IMR-90 (cell line): ENCODE measurements around the gene METTL8.

ENCODE experiments used
- BHLHE40 ChIP-seq: fragments of 150-350 bp; IDR thresholded peaks from 2 replicates; pipeline ENCODE4 v1.6.1; 2016; ENCODE audit warnings: mild to moderate bottlenecking, low read depth, low read length
- CEBPB ChIP-seq: IDR thresholded peaks from 2 replicates; pipeline ENCODE4 v1.6.1; 2012; ENCODE audit warnings: low read depth, low read length, improper control_type of control experiment
- FOS ChIP-seq: fragments of 150-350 bp; IDR thresholded peaks from 2 replicates; pipeline ENCODE4 v1.6.1; 2016; ENCODE audit warnings: low read depth, low read length
- MAFK ChIP-seq: IDR thresholded peaks from 2 replicates; pipeline ENCODE4 v1.6.1; 2012; ENCODE audit warnings: low read depth, low read length, improper control_type of control experiment
- MAZ ChIP-seq: IDR thresholded peaks from 2 replicates; pipeline ENCODE4 v1.6.1; 2012; ENCODE audit warnings: low read depth, mild to moderate bottlenecking, low read length, improper control_type of control experiment, moderate library complexity, borderline replicate concordance
- MXI1 ChIP-seq: IDR thresholded peaks from 2 replicates; pipeline ENCODE4 v1.6.1; 2012; ENCODE audit warnings: low read depth, mild to moderate bottlenecking, low read length, moderate library complexity, borderline replicate concordance
- POLR2A ChIP-seq: IDR thresholded peaks from 2 replicates; pipeline ENCODE4 v1.6.1; 2012; ENCODE audit warnings: mild to moderate bottlenecking, low read depth, low read length
- RAD21 ChIP-seq: IDR thresholded peaks from 2 replicates; pipeline ENCODE4 v1.6.1; 2012; ENCODE audit warnings: low read length, improper control_type of control experiment
- RCOR1 ChIP-seq: IDR thresholded peaks from 2 replicates; pipeline ENCODE4 v1.6.1; 2012; ENCODE audit warnings: mild to moderate bottlenecking, low read length, improper control_type of control experiment; ENCODE audit not compliant: insufficient replicate concordance
- RFX5 ChIP-seq: IDR thresholded peaks from 2 replicates; pipeline ENCODE4 v1.8.0; 2012; ENCODE audit warnings: low read depth, mild to moderate bottlenecking, low read length, moderate library complexity
- TF ChIP-seq, protein P1 (sequence below): conservative IDR thresholded peaks from 2 replicates; pipeline ENCODE4 v1.5.1; 2012; ENCODE audit warnings: mild to moderate bottlenecking, low read depth, low read length, improper control_type of control experiment
- TF ChIP-seq, protein P2 (sequence below): fragments of 150-350 bp; IDR thresholded peaks from 2 replicates; pipeline ENCODE4 v1.6.1; 2017; ENCODE audit warnings: mild to moderate bottlenecking, antibody characterized with exemption, low read length, low read depth
- TF ChIP-seq, protein P3 (sequence below): fragments of 150-350 bp; IDR thresholded peaks from 2 replicates; pipeline ENCODE4 v1.6.1; 2016; ENCODE audit warnings: low read depth, mild to moderate bottlenecking, low read length, moderate library complexity, borderline replicate concordance

DNA sequence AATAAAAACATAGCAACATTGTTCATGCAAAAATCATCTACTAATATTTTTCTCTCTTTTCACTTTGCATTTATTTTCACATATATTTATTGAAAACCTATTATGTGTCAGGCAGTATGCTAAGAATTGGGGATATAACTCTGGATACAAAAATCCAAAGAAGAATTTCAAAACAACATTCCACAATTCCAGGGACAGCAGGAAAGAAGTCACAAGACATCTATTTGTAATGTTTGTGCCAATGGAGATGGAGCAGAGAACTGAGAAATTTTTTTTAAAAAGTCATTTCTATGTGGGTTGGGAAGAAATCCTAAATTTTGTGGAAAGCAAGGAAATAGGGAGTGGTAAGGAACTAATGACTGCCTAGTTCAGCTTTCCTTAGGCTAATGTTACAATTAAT is 144.5 kb downstream of the METTL8 start:
- TF ChIP-seq, protein P1, sequence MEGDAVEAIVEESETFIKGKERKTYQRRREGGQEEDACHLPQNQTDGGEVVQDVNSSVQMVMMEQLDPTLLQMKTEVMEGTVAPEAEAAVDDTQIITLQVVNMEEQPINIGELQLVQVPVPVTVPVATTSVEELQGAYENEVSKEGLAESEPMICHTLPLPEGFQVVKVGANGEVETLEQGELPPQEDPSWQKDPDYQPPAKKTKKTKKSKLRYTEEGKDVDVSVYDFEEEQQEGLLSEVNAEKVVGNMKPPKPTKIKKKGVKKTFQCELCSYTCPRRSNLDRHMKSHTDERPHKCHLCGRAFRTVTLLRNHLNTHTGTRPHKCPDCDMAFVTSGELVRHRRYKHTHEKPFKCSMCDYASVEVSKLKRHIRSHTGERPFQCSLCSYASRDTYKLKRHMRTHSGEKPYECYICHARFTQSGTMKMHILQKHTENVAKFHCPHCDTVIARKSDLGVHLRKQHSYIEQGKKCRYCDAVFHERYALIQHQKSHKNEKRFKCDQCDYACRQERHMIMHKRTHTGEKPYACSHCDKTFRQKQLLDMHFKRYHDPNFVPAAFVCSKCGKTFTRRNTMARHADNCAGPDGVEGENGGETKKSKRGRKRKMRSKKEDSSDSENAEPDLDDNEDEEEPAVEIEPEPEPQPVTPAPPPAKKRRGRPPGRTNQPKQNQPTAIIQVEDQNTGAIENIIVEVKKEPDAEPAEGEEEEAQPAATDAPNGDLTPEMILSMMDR, result no peak
- TF ChIP-seq MAFK (no peak), CEBPB (no peak), POLR2A (no peak), BHLHE40 (no peak), RAD21 (no peak), FOS (no peak), RCOR1 (no peak), MAZ (no peak), MXI1 (no peak), RFX5 (no peak)
- TF ChIP-seq, protein P2, sequence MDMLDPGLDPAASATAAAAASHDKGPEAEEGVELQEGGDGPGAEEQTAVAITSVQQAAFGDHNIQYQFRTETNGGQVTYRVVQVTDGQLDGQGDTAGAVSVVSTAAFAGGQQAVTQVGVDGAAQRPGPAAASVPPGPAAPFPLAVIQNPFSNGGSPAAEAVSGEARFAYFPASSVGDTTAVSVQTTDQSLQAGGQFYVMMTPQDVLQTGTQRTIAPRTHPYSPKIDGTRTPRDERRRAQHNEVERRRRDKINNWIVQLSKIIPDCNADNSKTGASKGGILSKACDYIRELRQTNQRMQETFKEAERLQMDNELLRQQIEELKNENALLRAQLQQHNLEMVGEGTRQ, result no peak
- TF ChIP-seq, protein P3, sequence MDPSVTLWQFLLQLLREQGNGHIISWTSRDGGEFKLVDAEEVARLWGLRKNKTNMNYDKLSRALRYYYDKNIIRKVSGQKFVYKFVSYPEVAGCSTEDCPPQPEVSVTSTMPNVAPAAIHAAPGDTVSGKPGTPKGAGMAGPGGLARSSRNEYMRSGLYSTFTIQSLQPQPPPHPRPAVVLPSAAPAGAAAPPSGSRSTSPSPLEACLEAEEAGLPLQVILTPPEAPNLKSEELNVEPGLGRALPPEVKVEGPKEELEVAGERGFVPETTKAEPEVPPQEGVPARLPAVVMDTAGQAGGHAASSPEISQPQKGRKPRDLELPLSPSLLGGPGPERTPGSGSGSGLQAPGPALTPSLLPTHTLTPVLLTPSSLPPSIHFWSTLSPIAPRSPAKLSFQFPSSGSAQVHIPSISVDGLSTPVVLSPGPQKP, result no peak
